SJSA1 (cell line): ENCODE results near the gene PLEKHG2. TPM values are rescaled to one million over a fixed set of nuclear protein-coding genes. Genes with fewer than 3 reads are reported as not detected.

Experiments
- DNase-seq, 2 experiments: peaks; one replicate each; pipeline ENCODE4 v3.0.0-alpha.2; 2015 to 2020; ENCODE audit warnings: low spot score in 2 of 2, low read depth in 1 of 2
- H3K27ac ChIP-seq: fragments of 250-450 bp; sonication (Bioruptor Pico); 2 replicates; pipeline ENCODE4 v1.5.1; 2020; ENCODE audit warnings: mild to moderate bottlenecking, moderate library complexity
- H3K27me3 ChIP-seq: fragments of 250-450 bp; sonication (Bioruptor Pico); replicated peaks from 2 replicates; pipeline ENCODE4 v1.5.1; 2020; ENCODE audit warnings: mild to moderate bottlenecking, moderate library complexity
- H3K36me3 ChIP-seq: fragments of 250-450 bp; sonication (Bioruptor Pico); 2 replicates; pipeline ENCODE4 v1.5.1; 2020; ENCODE audit warnings: mild to moderate bottlenecking
- H3K4me1 ChIP-seq: fragments of 250-450 bp; sonication (Bioruptor Pico); replicated peaks from 2 replicates; pipeline ENCODE4 v1.6.1; 2021; ENCODE audit warnings: mild to moderate bottlenecking
- H3K4me3 ChIP-seq: fragments of 250-450 bp; sonication (Bioruptor Pico); 2 replicates; pipeline ENCODE4 v1.5.1; 2020; ENCODE audit warnings: mild to moderate bottlenecking
- H3K9me3 ChIP-seq: fragments of 250-450 bp; sonication (Bioruptor Pico); replicated peaks from 2 replicates; pipeline ENCODE4 v1.5.1; 2020; ENCODE audit warnings: mild to moderate bottlenecking
- total RNA-seq: library from RNA; depleted of rRNA; stranded (reverse); fragments of >200 nt; shearing (Covaris generic); gene quantifications from 2 replicates; pipeline ENCODE4 v1.2.3, GENCODE V29; 2014

The PLEKHG2 gene
- total RNA-seq, 1 experiment from 2014 or later, result 17.9 TPM

- no peaks in the 10 kb centered on the region for H3K9me3 ChIP-seq
- no peaks in the 10 kb centered on the region for H3K27me3 ChIP-seq
- DNase-seq, result peak; percentile 82 to 87
- H3K27ac ChIP-seq, result 0 out of 2 replicates have a peak overlapping the region, but pooled peaks have one; percentile 4
- no peak overlapping the region for H3K4me3 ChIP-seq
- peaks cover 47% of the 10 kb centered on the region for H3K36me3 ChIP-seq
- H3K4me1 ChIP-seq, result peaks cover 31% of the 10 kb centered on the region
These were observed 14.8 kb upstream of the PLEKHG2 start for GRCh38 chr19:39397360-39398296.

- peaks cover 38% of the 10 kb centered on the region for H3K4me1 ChIP-seq
- DNase-seq, result no peak
- H3K4me3 ChIP-seq, result no peak overlapping the region
- no peaks in the 10 kb centered on the region for H3K9me3 ChIP-seq
- H3K36me3 ChIP-seq, result peaks cover 44% of the 10 kb centered on the region
- no peaks in the 10 kb centered on the region for H3K27me3 ChIP-seq
- H3K27ac ChIP-seq, result no peak overlapping the region
These were observed 14.1 kb upstream of the PLEKHG2 start for GRCh38 chr19:39398297-39398864.

- no peak for DNase-seq
- H3K36me3 ChIP-seq, result peaks cover 35% of the 10 kb centered on the region
- no peak overlapping the region for H3K27ac ChIP-seq
- no peaks in the 10 kb centered on the region for H3K27me3 ChIP-seq
- no peak overlapping the region for H3K4me3 ChIP-seq
- H3K9me3 ChIP-seq, result no peaks in the 10 kb centered on the region
- H3K4me1 ChIP-seq, result peaks cover 48% of the 10 kb centered on the region
These were observed 12.8 kb upstream of the PLEKHG2 start for GRCh38 chr19:39399668-39400050.

- Histone ChIP-seq H3K4me1 (peaks cover 48% of the 10 kb centered on the region), H3K36me3 (peaks cover 32% of the 10 kb centered on the region), H3K27me3 (no peaks in the 10 kb centered on the region), H3K9me3 (no peaks in the 10 kb centered on the region), H3K27ac (no peak overlapping the region), H3K4me3 (no peak overlapping the region)
- DNase-seq, result no peak
These were observed 12.4 kb upstream of the PLEKHG2 start for GRCh38 chr19:39400061-39400460.

- Histone ChIP-seq H3K27me3 (no peaks in the 10 kb centered on the region), H3K9me3 (no peaks in the 10 kb centered on the region), H3K36me3 (peaks cover 22% of the 10 kb centered on the region), H3K4me3 (no peak overlapping the region), H3K27ac (no peak overlapping the region), H3K4me1 (peaks cover 48% of the 10 kb centered on the region)
- no peak for DNase-seq
These were observed 11.4 kb upstream of the PLEKHG2 start for GRCh38 chr19:39401070-39401548.

- Histone ChIP-seq H3K36me3 (peaks cover 19% of the 10 kb centered on the region), H3K27ac (peak overlapping the region; percentile 96; the same call in 1 of the 2 replicates), H3K4me1 (peaks cover 51% of the 10 kb centered on the region), H3K4me3 (no peak overlapping the region; the same call in 1 of the 2 replicates), H3K9me3 (no peaks in the 10 kb centered on the region), H3K27me3 (no peaks in the 10 kb centered on the region)
- DNase-seq, result peak in 1 of 2 experiments; percentile 47
These were observed 10.7 kb upstream of the PLEKHG2 start for GRCh38 chr19:39401549-39402345.

GRCh38 chr19:39402346-39403300 lies 9.8 kb upstream of the PLEKHG2 start:
- no peaks in the 10 kb centered on the region for H3K9me3 ChIP-seq
- no peaks in the 10 kb centered on the region for H3K27me3 ChIP-seq
- H3K4me3 ChIP-seq, result peak overlapping the region; percentile 35
- H3K27ac ChIP-seq, result peak overlapping the region; percentile 96
- peaks cover 49% of the 10 kb centered on the region for H3K4me1 ChIP-seq
- H3K36me3 ChIP-seq, result peaks cover 17% of the 10 kb centered on the region; the same call in 1 of the 2 replicates
- peak; percentile 84 to 93 for DNase-seq

- Histone ChIP-seq H3K27ac (peak overlapping the region; percentile 96), H3K4me3 (peak overlapping the region; percentile 35), H3K36me3 (peaks cover 17% of the 10 kb centered on the region), H3K27me3 (no peaks in the 10 kb centered on the region), H3K4me1 (peaks cover 49% of the 10 kb centered on the region), H3K9me3 (no peaks in the 10 kb centered on the region)
- DNase-seq, result peak; percentile 95 to 98
These were observed 8.8 kb upstream of the PLEKHG2 start for GRCh38 chr19:39403331-39404312.

- no peaks in the 10 kb centered on the region for H3K9me3 ChIP-seq
- no peak overlapping the region for H3K27ac ChIP-seq
- H3K4me1 ChIP-seq, result peaks cover 55% of the 10 kb centered on the region
- DNase-seq, result no peak
- H3K4me3 ChIP-seq, result no peak overlapping the region
- peaks cover 18% of the 10 kb centered on the region for H3K36me3 ChIP-seq
- H3K27me3 ChIP-seq, result no peaks in the 10 kb centered on the region
These were observed 7.1 kb upstream of the PLEKHG2 start for GRCh38 chr19:39405261-39405957.

- no peaks in the 10 kb centered on the region for H3K27me3 ChIP-seq
- no peak for DNase-seq
- H3K9me3 ChIP-seq, result no peaks in the 10 kb centered on the region
- peaks cover 62% of the 10 kb centered on the region for H3K4me1 ChIP-seq
- H3K4me3 ChIP-seq, result peak overlapping the region; percentile 81
- peaks cover 18% of the 10 kb centered on the region for H3K36me3 ChIP-seq
- no peak overlapping the region for H3K27ac ChIP-seq
These were observed 6.4 kb upstream of the PLEKHG2 start for GRCh38 chr19:39405958-39406655.
